NCI-H2081 treated with DMSO at 0.1 percent for 48 hours (cell line): Measurements from ENCODE around the gene FEM1A.

Experiments
- DNase-seq: peaks from one replicate; lab custom pipeline; 2025; lab: John Stamatoyannopoulos, UW

FEM1A gene

DNA sequence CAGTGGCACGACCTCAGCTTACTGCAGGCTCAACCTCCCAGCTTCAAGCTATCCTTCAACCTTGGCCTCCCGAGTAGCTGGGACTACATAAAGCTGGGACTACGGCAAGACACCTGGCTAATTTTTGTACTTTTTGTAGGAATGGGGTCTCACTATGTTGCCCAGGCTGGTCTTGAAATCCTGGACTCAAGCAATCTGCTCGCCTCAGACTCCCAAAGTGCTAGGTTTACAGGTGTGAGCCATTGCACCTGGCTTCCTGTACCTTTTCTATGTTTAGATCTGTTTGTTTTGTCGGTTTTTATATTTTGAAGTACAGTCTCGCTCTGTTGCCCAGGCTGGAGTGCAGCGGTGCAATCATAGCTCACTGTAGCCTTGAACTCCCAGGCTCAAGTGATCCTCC, 57.5 kb downstream of the FEM1A start:
- no peak for DNase-seq
